CD14-positive monocyte (primary cell): ENCODE results near the gene GABRG3. TPM values are rescaled to one million over a fixed set of nuclear protein-coding genes. Genes with fewer than 3 reads are reported as not detected.

ENCODE experiments used
- DNase-seq, 3 donors: peaks; one replicate each; pipeline ENCODE4 v3.0.0-alpha.2; 2011 to 2022
- H2AFZ ChIP-seq: 2 replicates; pipeline ENCODE4 v1.6.0; 2012; ENCODE audit warnings: mild to moderate bottlenecking, low read depth, low read length, inconsistent platforms; ENCODE audit not compliant: insufficient read depth, poor library complexity, severe bottlenecking
- H3K27ac ChIP-seq, 2 donors: 1 replicate in 1 of 2; 2 replicates in 1 of 2; pipeline ENCODE4 v1.5.1; 2012 to 2013; ENCODE audit warnings: low read length in 2 of 2, control low read depth in 1 of 2, inconsistent platforms in 1 of 2, low read depth in 1 of 2, mild to moderate bottlenecking in 1 of 2
- H3K27me3 ChIP-seq, 2 donors: one replicate each; pipeline versions ENCODE4 v1.6.0 to v1.6.1; 2011 to 2013; ENCODE audit warnings: low read length in 2 of 2; ENCODE audit not compliant: control insufficient read depth in 2 of 2, insufficient read depth in 2 of 2
- H3K36me3 ChIP-seq, 2 donors: replicated peaks in 1 of 2; 1 replicate in 1 of 2; 2 replicates in 1 of 2; pipeline versions ENCODE4 v1.5.1 to v1.6.1; 2012 to 2013; ENCODE audit warnings: low read length in 2 of 2, control low read depth in 1 of 2, inconsistent platforms in 1 of 2, mild to moderate bottlenecking in 1 of 2; ENCODE audit not compliant: insufficient read depth in 2 of 2, control insufficient read depth in 1 of 2
- H3K4me1 ChIP-seq, 2 donors: 1 replicate in 1 of 2; 2 replicates in 1 of 2; pipeline versions ENCODE4 v1.5.1 to v1.6.1; 2012 to 2013; ENCODE audit warnings: low read length in 2 of 2, control low read depth in 1 of 2, inconsistent platforms in 1 of 2, mild to moderate bottlenecking in 1 of 2, moderate library complexity in 1 of 2; ENCODE audit not compliant: insufficient read depth in 2 of 2, control insufficient read depth in 1 of 2
- H3K4me2 ChIP-seq: replicated peaks from 2 replicates; pipeline ENCODE3; 2012; ENCODE audit warnings: low read length, moderate library complexity, mild to moderate bottlenecking; ENCODE audit not compliant: poor library complexity, severe bottlenecking; ENCODE audit errors: extremely low read depth
- H3K4me3 ChIP-seq, 3 experiments: fragments of 200-600 bp in 1 of 3; sonication (generic) in 1 of 3; replicated peaks in 1 of 3; 1 replicate in 2 of 3; 2 replicates in 1 of 3; pipeline ENCODE4 v1.5.1; 2011 to 2013; ENCODE audit warnings: low read length in 3 of 3, mild to moderate bottlenecking in 3 of 3, control low read depth in 2 of 3, low read depth in 2 of 3, inconsistent platforms in 1 of 3, moderate library complexity in 1 of 3
- H3K79me2 ChIP-seq: 2 replicates; pipeline ENCODE4 v1.6.0; 2012; ENCODE audit warnings: mild to moderate bottlenecking, control low read depth, inconsistent platforms, low read length, moderate library complexity; ENCODE audit not compliant: insufficient read depth
- H3K9ac ChIP-seq: 2 replicates; pipeline ENCODE4 v1.6.0; 2017; ENCODE audit warnings: low read length, mild to moderate bottlenecking; ENCODE audit not compliant: insufficient read depth, poor library complexity, severe bottlenecking
- H3K9me3 ChIP-seq, 2 donors: replicated peaks in 1 of 2; 1 replicate in 1 of 2; 2 replicates in 1 of 2; pipeline versions ENCODE4 v1.5.1 to v1.6.1; 2012 to 2013; ENCODE audit warnings: low read length in 2 of 2, control low read depth in 1 of 2; ENCODE audit not compliant: control insufficient read depth in 1 of 2, insufficient read depth in 1 of 2
- H4K20me1 ChIP-seq: 2 replicates; pipeline ENCODE4 v1.6.0; 2012; ENCODE audit warnings: mild to moderate bottlenecking, low read length, control low read depth, moderate library complexity; ENCODE audit not compliant: insufficient read depth
- H3K27ac Mint-ChIP-seq, 7 donors: one replicate each; pipeline ENCODE4 v1.8.0; 2020; ENCODE audit warnings: mild to moderate bottlenecking in 7 of 7, mixed read lengths in 7 of 7, moderate library complexity in 6 of 7, inconsistent platforms in 2 of 7
- H3K27me3 Mint-ChIP-seq, 3 donors: one replicate each; pipeline ENCODE4 v1.8.0; 2021 to 2022; ENCODE audit warnings: low read depth in 3 of 3, mild to moderate bottlenecking in 3 of 3, mixed read lengths in 3 of 3, moderate library complexity in 3 of 3, inconsistent platforms in 1 of 3
- H3K36me3 Mint-ChIP-seq, 2 donors: one replicate each; pipeline ENCODE4 v1.8.0; 2020; ENCODE audit warnings: mixed read lengths in 2 of 2, inconsistent platforms in 1 of 2, mild to moderate bottlenecking in 1 of 2
- H3K4me1 Mint-ChIP-seq: one replicate; pipeline ENCODE4 v1.8.0; 2020; ENCODE audit warnings: mild to moderate bottlenecking, mixed read lengths
- H3K4me3 Mint-ChIP-seq, 2 donors: one replicate each; pipeline ENCODE4 v1.8.0; 2020; ENCODE audit warnings: mild to moderate bottlenecking in 2 of 2, mixed read lengths in 2 of 2, moderate library complexity in 1 of 2
- H3K9me3 Mint-ChIP-seq, 7 donors: one replicate each; pipeline ENCODE4 v1.8.0; 2020 to 2022; ENCODE audit warnings: mixed read lengths in 7 of 7, mild to moderate bottlenecking in 6 of 7, moderate library complexity in 6 of 7, inconsistent platforms in 2 of 7
- CTCF ChIP-seq: fragments of 200-600 bp; IDR thresholded peaks from one replicate; pipeline ENCODE4 v1.8.0; 2022; ENCODE audit warnings: antibody characterized with exemption, mild to moderate bottlenecking
- WGBS: methylation state at CpG from one replicate; pipeline ENCODE4 v1.1.5; 2013; ENCODE audit warnings: missing lambda C conversion rate; ENCODE audit not compliant: insufficient coverage; 5-methylcytosine and 5-hydroxymethylcytosine counted together
- intact Hi-C, 2 donors: fragments of 100-400 bp; cut with micrococcal nuclease; formaldehyde crosslinking; loops; one replicate each; pipeline versions ENCODE4 v1.15.0 to v1.15.1; 2023
- polyA plus RNA-seq, 3 donors: library from polyadenylated mRNA; depleted of rRNA in 1 of 3; unstranded in 2 of 3; stranded (reverse) in 1 of 3; fragments of 300-500 nt in 2 of 3; fragments of >200 nt in 1 of 3; fragmentation: Illumina TruSeq in 2 of 3; gene quantifications; 1 replicate in 2 of 3; 2 replicates in 1 of 3; pipeline ENCODE4 v1.2.3, GENCODE V29; 2012 to 2021

GABRG3 gene
- polyA plus RNA-seq, 3 donors, result not detected

GRCh38 chr15:27050163-27050562, 79.2 kb downstream of the GABRG3 start:
- Mint-ChIP-seq H3K4me3 (no peak overlapping the region), H3K27me3 (no peaks in the 10 kb centered on the region), H3K36me3 (no peaks in the 10 kb centered on the region), H3K9me3 (no peaks in the 10 kb centered on the region), H3K27ac (no peak overlapping the region), H3K4me1 (no peaks in the 10 kb centered on the region)
- H3K9me3 ChIP-seq, result no peaks in the 10 kb centered on the region
- H3K36me3 ChIP-seq, result no peaks in the 10 kb centered on the region
- no peaks in the 10 kb centered on the region for H3K79me2 ChIP-seq
- H3K4me1 ChIP-seq, result no peaks in the 10 kb centered on the region
- H4K20me1 ChIP-seq, result no peaks in the 10 kb centered on the region
- H2AFZ ChIP-seq, result no peak overlapping the region
- no peaks in the 10 kb centered on the region for H3K27me3 ChIP-seq
- no peak overlapping the region for H3K4me3 ChIP-seq
- H3K9ac ChIP-seq, result no peak overlapping the region
- DNase-seq, result no peak
- no peak overlapping the region for H3K4me2 ChIP-seq
- intact Hi-C loops, result no loop called here
- 33% methylated on average over 1 of the region's 4 CpGs for WGBS
- no peak for TF ChIP-seq CTCF
- no peak overlapping the region for H3K27ac ChIP-seq

- 75% methylated on average over 10 of the region's 10 CpGs for WGBS
- Mint-ChIP-seq H3K27me3 (no peaks in the 10 kb centered on the region), H3K4me3 (no peak overlapping the region), H3K36me3 (no peaks in the 10 kb centered on the region), H3K27ac (no peak overlapping the region), H3K4me1 (no peaks in the 10 kb centered on the region), H3K9me3 (no peaks in the 10 kb centered on the region)
- TF ChIP-seq CTCF, result no peak
- Histone ChIP-seq H3K4me3 (no peak overlapping the region), H3K27ac (no peak overlapping the region), H4K20me1 (no peaks in the 10 kb centered on the region), H2AFZ (no peak overlapping the region), H3K27me3 (no peaks in the 10 kb centered on the region), H3K79me2 (no peaks in the 10 kb centered on the region), H3K36me3 (no peaks in the 10 kb centered on the region), H3K4me2 (no peak overlapping the region), H3K4me1 (no peaks in the 10 kb centered on the region), H3K9me3 (no peaks in the 10 kb centered on the region), H3K9ac (no peak overlapping the region)
- no peak for DNase-seq
- intact Hi-C loops, result no loop called here
Observed at GRCh38 chr15:27054426-27054825, 83.4 kb downstream of the GABRG3 start.
